NCI-H2171 (cell line): ENCODE measurements around the gene HOXD13.
A peak's percentile ranks its signal among the peaks of the same experiment; 100 is the strongest.

Source experiments
- DNase-seq: peaks from one replicate; lab custom pipeline; 2025; lab: John Stamatoyannopoulos, UW

The HOXD13 gene

GRCh38 chr2:176121190-176122051, 28.9 kb downstream of the HOXD13 start:
- no peak for DNase-seq

DNA sequence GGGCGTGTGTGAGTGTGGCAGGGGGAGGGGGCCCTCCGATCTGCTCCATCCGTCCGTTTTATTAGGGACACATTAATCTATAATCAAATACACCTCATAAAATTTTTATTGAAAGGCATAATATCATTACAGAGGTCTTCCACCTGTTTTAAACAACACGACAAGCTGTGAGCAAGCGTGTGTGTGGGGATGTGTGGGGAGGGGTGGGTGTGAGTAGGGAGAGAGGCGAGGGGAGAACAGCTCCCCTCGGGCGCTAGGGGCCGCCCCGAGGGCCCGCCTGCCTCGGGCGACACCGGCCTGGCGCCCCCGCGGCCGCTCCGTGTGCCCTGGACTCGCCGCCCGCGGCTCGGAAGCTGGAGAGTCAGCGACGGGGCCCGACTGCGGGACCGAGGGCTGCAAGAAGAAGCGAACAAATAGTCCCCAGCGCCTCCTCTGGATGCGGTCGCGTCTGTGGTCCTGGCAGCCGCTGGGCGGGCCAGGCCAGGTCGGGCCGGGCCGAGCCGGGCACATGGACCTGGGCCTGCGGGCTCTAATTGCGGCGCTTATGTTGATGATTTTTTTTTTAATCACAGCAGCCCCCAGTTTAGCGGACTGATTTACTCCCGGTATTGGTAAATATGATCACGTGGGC, 29.6 kb downstream of the HOXD13 start:
- DNase-seq, result no peak

DNA sequence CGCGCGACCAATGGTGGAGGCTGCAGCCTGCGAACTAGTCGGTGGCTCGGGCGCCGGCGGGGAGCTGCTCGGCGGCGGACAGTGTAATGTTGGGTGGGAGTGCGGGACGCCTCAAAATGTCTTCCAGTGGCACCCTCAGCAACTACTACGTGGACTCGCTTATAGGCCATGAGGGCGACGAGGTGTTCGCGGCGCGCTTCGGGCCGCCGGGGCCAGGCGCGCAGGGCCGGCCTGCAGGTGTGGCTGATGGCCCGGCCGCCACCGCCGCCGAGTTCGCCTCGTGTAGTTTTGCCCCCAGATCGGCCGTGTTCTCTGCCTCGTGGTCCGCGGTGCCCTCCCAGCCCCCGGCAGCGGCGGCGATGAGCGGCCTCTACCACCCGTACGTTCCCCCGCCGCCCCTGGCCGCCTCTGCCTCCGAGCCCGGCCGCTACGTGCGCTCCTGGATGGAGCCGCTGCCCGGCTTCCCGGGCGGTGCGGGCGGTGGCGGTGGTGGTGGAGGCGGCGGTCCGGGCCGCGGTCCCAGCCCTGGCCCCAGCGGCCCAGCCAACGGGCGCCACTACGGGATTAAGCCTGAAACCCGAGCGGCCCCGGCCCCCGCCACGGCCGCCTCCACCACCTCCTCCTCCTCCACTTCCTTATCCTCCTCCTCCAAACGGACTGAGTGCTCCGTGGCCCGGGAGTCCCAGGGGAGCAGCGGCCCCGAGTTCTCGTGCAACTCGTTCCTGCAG, 30.3 kb downstream of the HOXD13 start, which contains the start of gene HOXD9:
Gene HOXD9 (plus strand): TSS at position 37 of the 728 bp plus-strand sequence. CDS start 50 bp downstream, at position 87.
- DNase-seq, result no peak

DNA sequence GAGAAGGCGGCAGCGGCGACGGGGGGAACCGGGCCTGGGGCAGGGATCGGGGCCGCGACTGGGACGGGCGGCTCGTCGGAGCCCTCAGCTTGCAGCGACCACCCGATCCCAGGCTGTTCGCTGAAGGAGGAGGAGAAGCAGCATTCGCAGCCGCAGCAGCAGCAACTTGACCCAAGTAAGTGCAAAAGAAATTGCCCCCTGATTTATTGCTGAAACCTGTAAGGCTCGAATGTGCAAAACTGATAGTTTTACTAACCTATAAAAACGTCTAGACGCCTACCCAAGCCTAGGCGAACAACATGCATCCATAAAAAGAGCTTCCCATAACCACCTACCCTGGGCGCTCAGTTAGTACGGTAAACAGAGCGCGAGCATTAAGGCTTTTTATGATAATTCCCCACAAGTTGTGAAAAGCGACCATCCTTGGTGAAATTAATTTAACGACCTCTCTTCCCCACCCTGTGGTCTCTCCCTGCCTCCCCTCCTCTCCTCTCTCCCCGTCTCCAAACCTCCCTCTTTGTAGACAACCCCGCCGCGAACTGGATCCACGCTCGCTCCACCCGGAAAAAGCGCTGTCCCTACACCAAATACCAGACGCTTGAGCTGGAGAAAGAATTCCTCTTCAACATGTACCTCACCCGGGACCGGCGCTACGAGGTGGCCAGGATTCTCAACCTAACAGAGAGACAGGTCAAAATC, 31.0 kb downstream of the HOXD13 start:
- DNase-seq, result no peak

GRCh38 chr2:176124110-176124946, 31.8 kb downstream of the HOXD13 start:
- no peak for DNase-seq

DNA sequence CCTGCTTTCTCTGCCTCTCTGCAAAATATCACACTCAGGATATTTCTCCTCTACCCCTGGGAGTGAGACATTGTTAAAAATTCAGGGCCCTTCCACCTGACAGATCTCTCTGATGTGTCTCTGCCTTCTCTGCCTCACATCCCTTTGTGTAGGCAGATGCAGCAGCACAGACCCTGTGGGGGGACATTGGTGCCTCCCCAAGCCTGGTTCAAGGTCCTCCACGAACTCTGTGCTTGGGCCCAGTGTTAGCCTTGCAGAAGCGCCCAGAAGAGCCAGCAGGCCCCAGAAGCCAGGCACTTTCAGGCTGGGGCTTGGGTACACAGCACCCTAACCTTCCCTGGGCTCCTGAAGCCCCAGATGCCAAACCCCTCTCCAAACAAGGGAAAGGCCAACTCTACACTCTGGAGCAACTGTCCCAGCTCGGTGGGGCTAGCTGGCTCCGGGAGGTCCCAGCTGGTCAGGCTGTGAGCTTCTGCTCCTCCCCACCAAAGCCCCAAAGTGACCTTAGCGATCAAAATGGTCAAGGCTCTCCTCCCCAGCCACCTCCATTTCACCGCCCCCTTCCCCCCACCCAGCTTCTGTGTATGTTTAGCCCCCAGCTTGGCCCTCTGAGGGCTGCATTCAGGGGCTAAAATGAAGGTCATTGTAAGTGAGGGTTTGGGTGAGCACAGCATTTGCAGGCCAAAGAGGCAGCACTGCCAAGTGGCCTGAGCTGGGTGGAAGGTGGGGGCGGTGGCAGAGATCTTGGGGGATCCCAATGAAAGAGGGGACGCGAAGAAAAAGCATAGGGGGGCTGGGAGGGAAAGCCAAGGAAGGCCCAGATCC, 32.6 kb downstream of the HOXD13 start:
- DNase-seq, result no peak

DNA sequence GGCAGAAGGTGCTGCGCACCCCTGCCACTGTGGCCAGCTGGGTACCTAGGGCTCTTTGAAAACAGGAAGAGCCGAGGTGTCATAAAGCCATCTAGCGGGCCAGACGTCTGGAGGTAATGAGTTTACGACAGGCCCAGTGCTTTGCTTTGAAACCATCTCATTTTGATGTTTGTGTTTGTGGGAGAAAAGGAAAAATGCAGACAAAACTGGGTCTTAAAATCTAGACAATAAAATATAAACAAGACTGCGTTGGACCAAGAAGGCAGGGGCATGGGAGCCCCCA, 33.2 kb downstream of the HOXD13 start:
- no peak for DNase-seq

- peak; percentile 45 for DNase-seq
These were observed 34.6 kb downstream of the HOXD13 start for GRCh38 chr2:176126929-176127773.

DNA sequence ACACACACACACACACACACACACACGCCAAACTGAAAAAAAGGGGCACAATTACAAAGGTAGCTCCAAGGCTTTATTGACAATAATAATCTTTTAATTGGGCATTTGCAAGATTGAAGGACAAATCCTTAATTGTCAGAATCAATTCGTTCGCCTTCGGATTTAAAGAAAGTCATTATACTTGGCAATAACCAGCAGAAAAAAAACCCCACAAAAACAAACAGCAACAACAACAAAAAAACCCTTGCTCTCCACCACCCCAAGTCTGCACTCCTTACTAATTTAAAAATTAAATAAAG, 35.2 kb downstream of the HOXD13 start:
- DNase-seq, result no peak

DNA sequence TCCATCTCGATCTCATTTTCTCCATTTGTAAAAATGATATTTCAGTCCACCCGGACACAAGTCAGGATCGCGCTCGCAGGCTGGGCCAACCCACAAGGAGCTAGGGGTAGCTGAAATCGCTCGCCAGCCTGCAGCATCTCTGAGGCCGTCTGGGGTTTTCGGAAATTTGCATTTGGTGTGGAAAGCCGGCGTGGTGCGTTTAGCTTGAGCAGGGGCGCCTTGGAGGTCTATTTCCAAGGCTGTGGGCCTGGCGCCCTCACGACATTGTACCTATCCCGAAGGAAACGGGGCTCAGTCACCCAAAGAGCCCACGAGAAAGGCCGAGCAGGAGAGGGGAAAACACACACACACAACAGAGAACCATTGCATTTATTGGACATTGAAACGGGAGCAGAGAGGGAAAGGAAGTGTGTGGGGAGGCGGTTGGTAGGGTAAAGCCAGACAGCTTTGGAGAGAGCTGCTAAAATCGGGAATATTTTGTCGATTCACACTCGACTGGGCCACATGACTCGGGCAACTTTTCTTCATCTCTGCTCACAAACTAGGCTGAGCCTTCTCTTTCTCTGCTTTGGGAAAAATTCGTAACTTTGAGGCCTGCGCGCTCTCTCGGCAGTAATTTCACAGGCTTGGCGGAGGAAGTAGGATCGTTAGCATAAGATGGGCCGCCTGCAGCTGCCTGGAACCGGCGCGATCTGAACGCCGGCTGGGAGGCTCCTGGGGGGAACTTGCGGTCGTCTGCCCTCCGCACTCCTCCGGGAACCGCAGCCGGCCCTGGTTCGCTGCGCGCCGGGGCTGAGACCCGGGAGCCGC, 35.9 kb downstream of the HOXD13 start:
- no peak for DNase-seq

- peak; percentile 68 for DNase-seq
These were observed 36.7 kb downstream of the HOXD13 start, which contains the start of gene HOXD8 for GRCh38 chr2:176128982-176129796. Gene HOXD8, plus strand, starts transcription at chr2:176129705. Its CDS starts 662 bp downstream, at chr2:176130367.

DNA sequence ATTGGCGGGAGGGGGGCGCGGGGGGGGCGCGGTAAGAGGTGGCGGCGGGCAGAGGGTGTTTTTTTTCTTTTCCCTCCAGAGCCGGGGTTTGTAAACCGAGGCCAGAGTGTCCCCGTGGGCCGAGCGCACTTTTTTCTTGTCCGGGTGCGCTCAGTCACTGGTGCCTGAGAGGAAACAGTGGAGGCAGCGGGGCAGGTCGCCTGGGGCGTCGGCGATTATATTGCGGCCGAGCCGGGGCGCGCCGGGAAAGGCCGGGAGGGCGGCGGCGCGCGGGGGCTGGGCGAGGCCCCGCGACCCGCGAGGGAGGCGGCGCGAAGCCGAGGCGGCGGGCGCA, 37.3 kb downstream of the HOXD13 start:
- no peak for DNase-seq

DNA sequence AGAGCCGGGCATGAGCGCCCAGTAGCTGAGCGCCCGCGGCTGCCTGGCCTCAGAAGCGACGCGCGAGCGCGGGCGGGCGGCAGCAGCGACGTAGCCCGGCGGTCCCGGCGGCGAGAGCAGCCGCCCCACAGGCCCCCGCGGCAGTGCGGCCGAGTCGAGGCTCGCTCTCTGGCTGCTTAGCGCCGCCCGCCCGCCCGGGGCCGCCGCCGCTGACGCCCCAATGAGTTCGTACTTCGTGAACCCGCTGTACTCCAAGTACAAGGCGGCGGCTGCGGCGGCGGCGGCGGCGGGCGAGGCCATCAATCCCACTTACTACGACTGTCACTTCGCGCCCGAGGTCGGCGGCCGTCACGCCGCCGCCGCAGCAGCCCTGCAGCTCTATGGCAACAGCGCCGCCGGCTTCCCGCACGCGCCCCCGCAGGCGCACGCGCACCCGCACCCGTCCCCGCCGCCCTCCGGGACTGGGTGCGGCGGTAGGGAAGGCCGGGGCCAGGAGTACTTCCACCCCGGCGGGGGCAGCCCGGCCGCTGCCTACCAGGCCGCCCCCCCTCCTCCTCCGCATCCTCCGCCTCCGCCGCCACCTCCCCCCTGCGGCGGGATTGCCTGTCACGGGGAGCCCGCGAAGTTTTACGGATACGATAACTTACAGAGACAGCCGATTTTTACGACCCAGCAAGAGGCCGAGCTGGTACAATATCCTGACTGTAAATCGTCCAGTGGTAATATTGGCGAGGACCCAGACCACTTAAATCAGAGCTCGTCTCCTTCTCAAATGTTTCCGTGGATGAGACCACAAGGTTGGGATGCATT, 37.8 kb downstream of the HOXD13 start:
- DNase-seq, result peak; percentile 63

DNA sequence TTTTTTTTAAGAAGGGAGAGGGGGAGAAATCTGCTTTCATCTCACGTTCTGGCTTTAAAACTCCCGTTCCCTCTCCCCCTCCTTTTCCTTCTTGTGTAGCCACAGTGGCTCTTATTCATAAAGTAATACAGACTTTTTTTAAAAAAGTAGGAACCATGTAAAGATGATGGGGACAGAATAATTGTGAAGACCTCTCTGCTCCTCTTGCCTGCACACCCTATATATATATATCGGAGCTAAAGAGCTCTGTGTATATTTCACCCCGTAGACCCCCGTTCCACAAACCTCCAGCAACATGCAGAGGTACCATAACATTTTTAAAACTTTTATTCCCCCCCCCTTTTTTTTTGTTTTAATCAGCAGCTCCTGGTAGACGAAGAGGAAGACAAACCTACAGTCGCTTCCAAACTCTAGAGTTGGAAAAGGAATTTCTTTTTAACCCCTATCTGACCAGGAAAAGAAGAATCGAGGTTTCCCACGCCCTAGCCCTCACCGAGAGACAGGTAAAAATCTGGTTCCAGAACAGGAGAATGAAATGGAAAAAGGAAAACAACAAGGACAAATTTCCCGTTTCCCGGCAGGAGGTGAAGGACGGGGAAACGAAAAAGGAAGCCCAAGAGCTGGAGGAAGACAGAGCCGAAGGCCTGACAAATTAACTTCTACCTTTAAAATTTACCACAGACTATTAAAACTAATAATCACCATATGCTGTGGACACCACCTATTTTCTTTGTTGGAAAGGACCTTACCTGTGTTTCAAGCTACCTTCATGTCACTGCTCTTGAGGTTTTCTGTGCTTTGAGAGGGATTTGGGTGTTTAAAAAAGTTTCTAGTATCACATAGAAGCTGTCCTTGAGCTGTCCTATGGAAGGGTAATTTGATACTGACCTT, 38.7 kb downstream of the HOXD13 start:
- no peak for DNase-seq

DNA sequence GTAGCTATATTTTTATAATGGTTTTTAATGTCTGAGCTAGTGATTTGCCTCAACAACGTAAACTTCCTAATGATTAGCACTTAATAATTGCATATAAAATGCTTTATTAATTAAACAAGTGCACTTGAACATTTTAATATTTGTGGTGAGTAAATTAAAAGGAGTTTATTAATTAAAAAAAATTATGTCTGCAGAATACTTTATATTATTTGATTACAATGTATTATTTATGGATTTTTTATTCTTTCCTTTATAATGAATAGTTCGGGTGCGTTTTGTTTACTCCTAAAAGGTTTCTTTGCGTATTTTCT, 39.3 kb downstream of the HOXD13 start:
- no peak for DNase-seq
